ENCODE data around the gene NCF4.

Gene NCF4

DNA sequence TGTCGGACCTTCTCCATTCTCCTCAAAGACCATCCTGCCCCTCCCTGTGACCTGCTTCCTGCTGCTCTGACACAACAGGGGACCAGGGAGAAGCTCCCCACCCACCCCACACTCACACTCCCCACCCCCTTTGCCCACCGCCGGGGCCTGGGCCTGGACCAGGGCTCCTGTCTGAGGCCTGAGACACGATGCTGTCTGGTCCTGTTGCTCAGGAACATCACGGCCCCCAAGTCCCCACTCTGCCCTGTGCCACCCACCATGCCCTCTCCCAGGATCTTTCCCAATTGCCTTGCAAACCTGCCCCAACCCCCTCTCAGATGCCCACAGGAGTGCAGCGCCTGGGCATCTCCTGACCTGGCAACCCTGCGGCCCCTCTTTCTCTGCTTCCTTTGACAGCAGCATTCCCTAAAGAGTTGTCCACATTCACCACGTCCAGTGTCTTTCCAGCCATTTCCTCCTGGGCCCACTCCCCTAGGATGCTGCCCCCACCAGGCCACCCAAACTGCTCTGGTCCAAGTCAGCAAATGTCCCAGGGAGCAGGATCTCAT, 63.4 kb downstream of the NCF4 start:
- DNase-seq (ENCODE audit: extremely low read depth, low read depth) = no peak
- TF ChIP-seq, protein P1, sequence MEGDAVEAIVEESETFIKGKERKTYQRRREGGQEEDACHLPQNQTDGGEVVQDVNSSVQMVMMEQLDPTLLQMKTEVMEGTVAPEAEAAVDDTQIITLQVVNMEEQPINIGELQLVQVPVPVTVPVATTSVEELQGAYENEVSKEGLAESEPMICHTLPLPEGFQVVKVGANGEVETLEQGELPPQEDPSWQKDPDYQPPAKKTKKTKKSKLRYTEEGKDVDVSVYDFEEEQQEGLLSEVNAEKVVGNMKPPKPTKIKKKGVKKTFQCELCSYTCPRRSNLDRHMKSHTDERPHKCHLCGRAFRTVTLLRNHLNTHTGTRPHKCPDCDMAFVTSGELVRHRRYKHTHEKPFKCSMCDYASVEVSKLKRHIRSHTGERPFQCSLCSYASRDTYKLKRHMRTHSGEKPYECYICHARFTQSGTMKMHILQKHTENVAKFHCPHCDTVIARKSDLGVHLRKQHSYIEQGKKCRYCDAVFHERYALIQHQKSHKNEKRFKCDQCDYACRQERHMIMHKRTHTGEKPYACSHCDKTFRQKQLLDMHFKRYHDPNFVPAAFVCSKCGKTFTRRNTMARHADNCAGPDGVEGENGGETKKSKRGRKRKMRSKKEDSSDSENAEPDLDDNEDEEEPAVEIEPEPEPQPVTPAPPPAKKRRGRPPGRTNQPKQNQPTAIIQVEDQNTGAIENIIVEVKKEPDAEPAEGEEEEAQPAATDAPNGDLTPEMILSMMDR (IDR thresholded peaks at IDR 0.05; ENCODE audit: low read depth, low read length) = no peak

DNA sequence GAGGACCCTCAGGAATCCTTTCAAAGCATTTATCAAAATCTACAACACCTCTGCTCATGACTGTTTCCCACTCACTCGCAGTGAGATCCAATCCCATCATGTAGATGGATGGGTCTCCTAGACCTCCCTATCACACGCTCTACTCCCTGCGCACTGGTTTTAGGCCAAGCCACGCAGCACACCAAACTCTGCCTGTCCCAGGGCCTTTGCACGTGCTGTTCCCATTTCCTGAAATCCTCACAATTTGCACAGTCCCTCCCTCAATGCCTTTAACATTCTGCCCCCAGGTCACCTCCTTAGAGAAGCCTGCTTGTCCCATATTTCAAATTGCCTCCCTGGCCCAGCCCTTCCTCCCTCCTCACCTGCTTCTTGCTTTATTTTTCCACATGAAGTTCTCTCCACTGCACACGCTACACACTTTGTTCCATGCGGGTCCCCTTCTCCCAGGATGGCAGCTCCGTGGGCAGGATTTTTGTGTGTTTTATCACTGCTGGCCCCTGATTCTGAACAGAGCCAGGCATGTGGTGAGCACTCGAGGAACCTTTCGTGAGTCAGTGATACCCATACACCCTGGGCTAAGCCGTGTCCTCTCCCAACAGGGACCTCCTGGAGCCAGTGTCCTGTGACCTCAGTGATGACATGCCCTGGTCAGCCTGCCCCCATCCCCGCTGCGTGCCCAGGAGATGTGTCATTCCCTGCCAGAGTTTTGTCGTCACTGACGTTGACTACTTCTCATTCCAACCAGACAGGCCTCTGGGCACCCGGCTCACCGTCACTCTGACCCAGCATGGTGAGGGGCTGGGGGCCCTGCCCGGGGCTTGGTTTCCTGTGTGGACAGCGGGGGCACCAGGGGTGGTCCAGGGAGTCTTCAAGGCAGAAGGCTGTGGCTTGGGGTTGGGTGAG, 64.8 kb downstream of the NCF4 start:
- DNase-seq (ENCODE audit: extremely low read depth, low read depth) = no peak
- TF ChIP-seq, protein P1 (IDR thresholded peaks at IDR 0.05; ENCODE audit: low read depth, low read length) = no peak

DNA sequence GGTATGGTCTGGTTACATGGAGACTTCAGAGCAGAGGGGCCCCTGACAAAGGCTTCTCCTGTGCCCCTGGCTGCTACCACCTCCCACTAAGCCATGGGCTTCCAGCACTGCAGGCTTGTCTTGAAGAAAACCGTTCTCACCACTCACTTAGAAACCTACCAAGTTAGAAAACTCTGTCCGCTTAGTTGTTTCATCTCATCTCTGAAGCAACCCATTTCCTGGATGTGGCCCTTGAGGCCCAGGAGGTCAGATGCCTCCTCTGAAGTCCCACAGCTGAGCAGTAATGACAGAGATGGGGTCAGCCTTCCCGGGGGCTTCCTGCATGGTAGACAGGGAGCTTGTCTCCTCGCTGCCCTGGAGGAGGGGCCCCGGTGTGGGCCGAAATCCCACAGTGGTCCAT, 65.5 kb downstream of the NCF4 start:
- TF ChIP-seq, protein P1 (IDR thresholded peaks at IDR 0.05; ENCODE audit: low read depth, low read length) = no peak
- DNase-seq (ENCODE audit: extremely low read depth, low read depth) = no peak

DNA sequence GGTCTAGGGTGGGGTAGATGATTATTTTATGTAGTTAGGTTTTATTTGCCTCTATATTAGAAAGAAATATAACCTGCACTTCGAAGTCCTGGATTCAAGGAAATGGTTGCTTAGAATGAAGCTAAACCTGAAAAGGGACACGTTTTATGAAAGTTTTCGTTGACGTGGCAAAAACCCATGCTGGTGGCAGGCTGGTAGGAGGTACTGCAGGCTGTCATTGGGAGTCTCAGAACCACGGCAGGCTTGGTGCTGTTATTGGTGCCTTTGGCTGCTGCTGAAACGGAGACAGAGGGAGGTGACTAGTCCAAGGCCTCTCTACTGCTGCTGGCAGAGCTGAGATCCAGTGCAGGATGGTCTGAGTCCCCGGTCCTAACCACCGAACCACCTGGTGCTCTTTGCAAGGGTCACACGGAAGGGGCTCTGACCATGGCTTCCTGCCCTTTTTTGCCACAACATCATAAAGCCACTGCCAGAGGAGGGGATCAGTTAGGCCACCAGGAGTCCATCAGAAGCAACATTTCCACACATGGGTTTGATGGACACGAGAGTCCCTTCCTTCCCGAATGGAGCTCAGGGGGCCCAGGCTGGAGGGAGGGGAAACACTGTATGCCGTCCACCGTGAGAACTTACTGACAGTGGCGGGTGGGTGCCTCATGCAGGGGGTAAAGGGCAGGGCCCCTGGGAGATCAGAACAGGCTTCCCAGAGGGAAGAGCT, 66.1 kb downstream of the NCF4 start:
- TF ChIP-seq, protein P1 (IDR thresholded peaks at IDR 0.05; ENCODE audit: low read depth, low read length) = no peak
- DNase-seq (ENCODE audit: extremely low read depth, low read depth) = no peak

Data from AG09319 (cell line).